SH-SY5Y (cell line): ENCODE measurements around the gene DPYD.

Source experiments
- GATA2 ChIP-seq: IDR thresholded peaks from 2 replicates; pipeline ENCODE4 v1.6.1; 2011; ENCODE audit warnings: mild to moderate bottlenecking, low read depth, low read length
- GATA3 ChIP-seq: IDR thresholded peaks from 2 replicates; pipeline ENCODE4 v1.6.1; 2011; ENCODE audit warnings: low read depth, mild to moderate bottlenecking, low read length, moderate library complexity

DPYD gene

DNA sequence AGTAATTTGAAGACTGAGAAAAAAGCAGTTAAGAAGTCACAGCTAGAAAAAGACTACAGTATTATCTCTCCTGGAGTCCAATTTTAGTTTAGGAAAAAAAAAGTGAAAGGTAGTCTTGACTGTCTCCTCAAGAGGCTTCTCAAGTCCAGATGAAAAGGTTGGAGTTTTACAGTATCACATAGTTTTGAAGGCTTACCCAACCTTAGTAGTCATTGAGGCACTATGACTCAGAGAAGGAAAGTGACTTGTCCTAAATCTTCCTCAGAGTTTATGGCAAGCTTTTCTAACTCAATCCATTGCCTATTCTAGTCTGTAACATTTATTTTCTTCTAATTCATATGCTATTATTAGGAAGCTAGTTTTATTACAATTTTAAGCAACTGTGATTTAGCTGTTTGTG is 174.9 kb downstream of the DPYD start:
- TF ChIP-seq GATA3 (no peak), GATA2 (no peak)

DNA sequence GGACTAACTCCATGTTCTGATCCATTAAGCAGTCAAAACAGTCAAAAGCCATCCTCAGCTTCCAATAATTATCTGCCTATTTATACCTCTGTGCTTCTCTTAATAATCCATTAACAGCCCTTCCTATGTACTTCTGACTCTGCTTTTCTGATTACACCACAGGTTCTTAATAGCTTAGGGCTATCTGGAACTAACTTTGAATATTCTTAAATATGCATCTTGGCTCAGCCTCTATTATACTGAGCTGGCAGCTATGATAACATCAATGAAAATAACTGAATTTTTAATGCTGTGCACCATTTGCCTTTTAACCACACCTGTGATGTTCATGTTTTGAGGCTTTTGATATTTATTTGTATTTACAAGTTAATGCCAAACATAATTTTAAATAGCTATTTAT is 175.9 kb downstream of the DPYD start:
- TF ChIP-seq GATA3, result no peak
- no peak for TF ChIP-seq GATA2

DNA sequence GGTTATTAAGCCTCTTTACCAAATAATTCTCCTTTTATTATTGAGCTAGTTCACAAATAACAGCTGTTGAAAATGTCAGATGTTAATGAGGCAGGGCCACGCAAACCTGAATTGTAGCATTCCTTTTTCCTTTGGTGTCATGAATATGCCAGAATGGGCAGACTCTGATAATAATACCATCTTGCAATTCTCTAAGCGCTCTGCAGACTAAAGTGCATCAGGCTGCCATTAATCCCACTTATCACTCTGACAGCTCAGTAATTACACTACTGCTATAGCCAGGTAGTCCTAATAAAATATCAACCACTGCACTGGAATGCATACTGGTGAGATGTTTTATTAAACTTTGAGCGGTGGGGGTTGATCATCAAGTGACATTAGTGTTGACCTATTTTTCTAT is 177.7 kb downstream of the DPYD start:
- TF ChIP-seq GATA3 (no peak), GATA2 (no peak)

DNA sequence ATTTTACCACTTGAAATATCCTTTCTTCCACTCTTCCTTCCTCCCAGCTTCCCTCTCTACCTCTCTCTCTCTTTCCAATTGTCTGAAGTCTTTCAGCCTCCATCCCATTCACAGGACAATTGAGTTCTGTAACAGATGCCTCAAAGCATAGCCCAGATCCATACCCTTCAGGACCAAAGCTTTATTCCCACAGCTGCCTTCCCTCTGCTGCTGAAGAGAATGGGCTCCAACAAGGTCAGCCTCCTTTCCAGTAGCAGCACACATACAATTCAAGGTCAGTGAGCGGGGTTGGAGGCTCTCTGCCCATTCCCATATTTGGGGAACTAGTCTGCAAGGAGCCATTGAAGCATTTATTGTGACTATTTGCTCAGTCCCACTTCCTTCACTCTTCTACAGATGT is 179.9 kb downstream of the DPYD start:
- no peak for TF ChIP-seq GATA3
- no peak for TF ChIP-seq GATA2

DNA sequence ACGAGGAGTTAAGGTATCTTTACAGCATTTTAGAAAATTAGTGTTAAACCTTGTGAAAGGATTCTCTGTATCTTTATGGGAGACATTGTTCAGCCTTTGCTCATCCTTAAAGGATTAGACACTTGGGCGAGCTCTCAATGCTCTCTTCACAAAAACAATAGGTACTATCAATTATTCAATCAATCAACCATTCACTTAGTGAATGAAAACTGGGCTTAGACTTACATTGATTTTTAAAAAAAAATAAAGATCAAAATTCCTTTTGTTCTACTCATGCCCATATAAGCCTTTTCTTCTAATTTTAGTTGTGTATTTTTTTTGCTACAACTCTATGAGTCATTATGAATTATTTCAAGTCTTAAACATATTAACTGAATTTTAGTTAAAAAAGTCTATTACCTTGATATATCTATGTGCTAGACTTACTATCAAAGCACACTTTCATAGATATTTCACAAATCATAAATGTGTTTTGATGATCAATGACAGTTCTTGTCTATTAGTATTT is 181.2 kb downstream of the DPYD start:
- TF ChIP-seq GATA2 (no peak), GATA3 (no peak)

DNA sequence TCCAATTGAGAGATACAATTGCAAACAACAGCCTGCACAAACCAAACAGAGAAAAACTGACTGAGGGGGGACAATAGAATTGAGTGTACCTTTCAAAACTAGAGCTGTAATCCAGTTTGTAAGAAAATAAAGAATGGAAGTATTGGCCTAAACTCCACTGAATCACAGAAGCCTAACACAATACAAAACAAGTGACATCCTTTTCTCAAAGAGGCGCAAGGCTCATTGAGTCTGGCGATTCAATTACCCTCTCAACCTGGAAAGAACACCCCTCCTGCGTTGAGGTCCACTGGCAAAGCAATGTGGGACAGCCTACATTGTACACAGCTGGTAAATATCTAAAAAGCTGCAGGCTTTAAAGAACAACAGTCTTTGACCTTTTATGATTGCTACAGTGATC is 182.6 kb downstream of the DPYD start:
- TF ChIP-seq GATA2 (no peak), GATA3 (no peak)

DNA sequence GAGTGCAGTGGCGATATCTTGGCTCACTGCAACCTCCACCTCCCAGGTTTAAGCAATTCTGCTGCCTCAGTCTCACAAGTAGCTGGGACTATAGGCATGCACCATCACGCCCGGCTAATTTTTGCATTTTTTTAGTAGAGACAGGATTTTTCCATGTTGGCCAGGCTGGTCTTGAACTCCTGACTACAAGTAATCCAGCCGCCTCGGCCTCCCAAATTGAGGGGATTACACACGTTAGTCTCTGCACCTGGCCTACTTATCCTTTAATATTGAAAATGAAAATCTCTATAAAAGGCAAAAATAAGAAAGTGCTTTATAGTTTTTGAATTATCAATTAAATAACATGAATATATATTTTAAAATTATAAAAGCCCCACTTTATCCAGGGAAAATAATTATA is 190.6 kb downstream of the DPYD start:
- TF ChIP-seq GATA2 (no peak), GATA3 (no peak)

DNA sequence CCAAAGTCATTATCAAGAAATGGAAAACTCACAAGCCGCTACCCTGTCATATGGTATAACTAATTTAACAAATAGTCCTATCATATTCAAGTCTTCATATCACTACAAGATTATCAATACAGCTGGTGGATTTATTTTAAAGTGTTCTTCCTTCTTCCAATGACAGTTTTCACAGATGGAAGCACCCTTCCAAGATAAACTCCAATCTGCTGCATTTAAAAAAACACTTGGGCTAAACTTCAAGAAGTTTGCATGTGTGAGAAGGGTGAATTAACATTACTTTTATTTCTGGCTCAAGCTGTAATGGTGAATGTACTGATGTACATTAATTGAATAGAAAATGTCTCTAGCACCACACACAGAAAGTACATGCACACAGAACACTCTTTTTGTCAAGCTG is 192.4 kb downstream of the DPYD start:
- no peak for TF ChIP-seq GATA2

DNA sequence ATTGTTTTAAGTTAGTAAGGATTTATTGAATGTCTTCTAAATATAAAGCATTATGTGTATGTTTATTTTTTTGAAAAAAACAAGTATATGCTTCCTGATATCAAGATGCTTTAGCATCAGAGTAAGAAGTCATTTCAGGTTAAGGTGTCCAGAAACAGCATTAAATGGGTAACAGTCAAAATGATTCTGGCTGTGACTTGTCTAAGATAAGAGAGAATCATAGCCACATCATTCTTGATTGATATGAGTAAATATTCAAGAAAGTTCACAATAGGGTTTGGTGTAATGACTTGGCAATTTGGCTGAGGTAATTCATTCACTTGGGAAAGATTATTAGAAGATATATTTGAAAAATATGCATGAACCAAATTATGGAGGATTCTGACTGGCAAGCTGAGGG is 193.8 kb downstream of the DPYD start:
- TF ChIP-seq GATA3 (no peak), GATA2 (no peak)

DNA sequence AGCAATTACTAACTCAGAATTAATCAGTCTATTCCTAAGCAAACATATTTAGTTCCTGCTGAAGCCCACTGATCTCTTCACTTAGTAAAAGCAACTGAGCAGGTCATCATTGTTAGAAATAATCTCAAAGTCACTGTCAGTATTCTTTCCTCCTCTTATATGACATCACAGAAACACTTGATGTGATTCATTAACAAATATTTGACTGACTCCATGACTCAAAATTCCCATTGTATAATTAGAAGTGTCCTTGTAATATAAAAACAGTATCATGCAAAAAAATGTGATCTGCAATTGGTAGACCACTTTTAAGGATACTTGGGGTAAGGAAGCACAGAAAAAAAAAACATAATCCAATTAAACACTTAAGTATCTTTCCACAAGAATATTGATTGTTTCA is 194.4 kb downstream of the DPYD start:
- no peak for TF ChIP-seq GATA3
- TF ChIP-seq GATA2, result no peak

DNA sequence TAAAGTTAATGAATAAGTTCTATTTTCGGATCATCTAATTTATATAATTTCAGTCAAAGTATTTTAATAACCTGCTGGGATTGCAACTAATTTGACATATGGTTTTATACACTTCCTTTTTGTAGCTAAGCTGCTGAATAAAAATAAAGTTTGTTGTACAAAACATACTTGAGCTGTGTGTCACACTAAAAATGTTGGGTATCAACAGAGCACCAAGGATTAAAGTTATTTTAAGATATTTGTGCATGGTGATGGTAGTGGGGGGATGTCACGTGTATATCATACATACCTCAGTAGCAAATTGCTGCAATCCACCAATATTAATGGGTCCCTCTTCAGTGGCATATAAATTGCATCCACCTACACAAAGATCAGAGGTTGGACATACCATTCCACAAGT is 199.6 kb downstream of the DPYD start:
- TF ChIP-seq GATA3 (no peak), GATA2 (no peak)

DNA sequence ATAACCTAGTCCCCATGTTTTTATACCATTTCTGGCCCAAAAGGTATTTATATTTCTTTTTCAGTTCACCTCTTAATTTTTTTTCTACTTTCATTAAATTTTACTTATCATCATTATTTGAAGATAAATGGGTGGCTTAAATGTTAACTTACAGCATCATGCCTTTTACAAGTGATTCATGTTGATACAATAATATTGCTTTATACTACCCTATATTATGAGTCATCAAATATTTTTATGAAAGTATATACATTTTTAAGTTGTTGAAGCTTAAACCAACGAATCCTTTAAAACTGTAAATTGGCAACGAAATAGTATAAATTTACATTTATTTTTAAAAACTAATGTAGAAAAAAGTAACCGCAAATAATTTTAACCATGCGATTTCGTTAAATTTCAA is 207.9 kb downstream of the DPYD start:
- no peak for TF ChIP-seq GATA2

DNA sequence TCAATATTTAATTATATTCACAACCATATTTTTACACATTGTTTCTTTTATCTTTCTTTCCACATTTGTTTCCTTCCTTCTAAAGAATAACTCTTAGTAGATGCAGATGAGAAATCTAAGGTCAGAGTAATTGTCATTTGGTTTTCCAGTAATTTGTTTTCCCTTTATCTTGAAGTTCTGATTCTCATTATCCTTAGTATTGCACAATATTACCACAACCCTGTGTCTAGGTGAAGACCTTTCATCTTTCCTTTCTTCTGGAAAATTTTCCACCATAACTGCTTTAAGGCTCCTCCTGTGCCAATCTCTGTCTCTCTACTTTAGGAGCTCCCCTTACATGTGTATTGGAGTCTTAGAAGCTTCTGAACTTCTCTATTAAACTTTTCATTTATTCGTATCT is 209.0 kb downstream of the DPYD start:
- TF ChIP-seq GATA3, result no peak
- no peak for TF ChIP-seq GATA2

DNA sequence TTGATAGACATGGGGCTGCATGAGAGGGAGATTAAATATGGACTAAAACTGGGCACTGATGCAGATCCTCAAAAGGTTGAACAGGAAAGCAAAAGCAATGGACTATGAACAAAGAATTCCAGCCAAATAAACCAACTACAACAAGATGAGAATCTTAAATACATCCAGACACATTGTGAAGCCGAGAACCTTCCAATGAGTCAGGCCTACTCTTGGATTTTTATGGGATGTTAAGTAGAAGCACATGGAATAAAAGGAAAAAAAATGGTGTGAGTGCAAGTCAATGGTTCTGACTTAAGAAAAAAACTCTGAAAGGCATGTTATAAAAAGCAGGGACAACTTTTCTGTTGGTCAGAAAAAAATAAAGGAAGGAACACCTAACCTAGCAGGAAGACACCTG is 227.2 kb downstream of the DPYD start:
- no peak for TF ChIP-seq GATA2
- TF ChIP-seq GATA3, result no peak

DNA sequence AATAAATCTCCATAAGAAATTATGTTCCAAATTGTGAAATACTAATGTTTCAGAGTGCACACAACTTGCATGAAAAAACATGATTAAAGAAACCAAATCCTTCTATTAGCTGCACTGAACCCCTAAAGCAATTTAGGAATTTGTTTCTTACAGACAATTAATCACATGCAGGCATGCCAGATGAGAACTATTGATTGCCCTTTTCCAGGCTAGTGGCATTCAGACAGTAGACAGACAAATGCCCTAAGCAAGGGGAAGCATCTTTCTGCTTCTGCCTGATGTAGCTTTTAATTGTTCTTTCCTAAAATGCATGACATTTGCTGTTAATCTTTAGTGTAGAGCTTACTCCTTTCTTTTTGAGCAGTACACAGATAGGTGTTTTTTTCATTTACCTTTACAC is 229.5 kb downstream of the DPYD start:
- TF ChIP-seq GATA3 (peak; percentile 77), GATA2 (peak; percentile 80)

DNA sequence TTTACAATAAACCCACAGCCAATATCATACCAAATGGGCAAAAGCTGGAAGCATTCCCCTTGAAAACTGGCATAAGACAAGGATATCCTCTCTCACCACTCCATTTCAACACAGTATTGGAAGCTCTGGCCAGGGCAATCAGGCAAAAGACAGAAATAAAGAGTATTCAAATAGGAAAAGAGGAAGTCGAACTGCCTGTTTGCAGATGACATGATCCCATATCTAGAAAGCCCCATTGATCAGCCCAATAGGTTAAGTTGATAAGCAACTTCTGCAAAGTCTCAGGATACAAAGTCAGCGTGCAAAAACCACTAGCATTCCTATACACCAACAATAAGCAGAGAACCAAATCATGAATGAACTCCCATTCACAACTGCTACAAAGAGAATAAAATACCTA is 235.5 kb downstream of the DPYD start:
- TF ChIP-seq GATA2, result no peak
- TF ChIP-seq GATA3, result no peak

DNA sequence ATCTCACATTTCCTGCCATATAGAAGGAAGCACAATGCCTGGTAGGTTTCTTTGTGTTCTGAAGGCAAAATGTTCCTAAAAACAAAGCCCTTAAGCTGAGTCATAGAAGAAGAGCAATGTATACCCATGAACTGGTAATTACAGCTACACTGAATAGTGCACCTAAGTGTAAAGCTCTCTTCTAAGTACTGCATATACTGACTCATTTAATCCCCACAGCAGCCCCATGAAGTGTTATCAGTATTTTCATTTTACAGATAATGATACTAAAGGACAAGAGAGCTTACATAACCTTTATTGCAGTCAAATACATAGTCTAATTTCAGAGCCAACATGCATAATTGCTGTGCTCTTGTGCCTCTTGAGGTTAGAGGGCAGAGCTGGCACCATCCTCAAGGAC is 239.9 kb downstream of the DPYD start:
- no peak for TF ChIP-seq GATA3
- TF ChIP-seq GATA2, result no peak

DNA sequence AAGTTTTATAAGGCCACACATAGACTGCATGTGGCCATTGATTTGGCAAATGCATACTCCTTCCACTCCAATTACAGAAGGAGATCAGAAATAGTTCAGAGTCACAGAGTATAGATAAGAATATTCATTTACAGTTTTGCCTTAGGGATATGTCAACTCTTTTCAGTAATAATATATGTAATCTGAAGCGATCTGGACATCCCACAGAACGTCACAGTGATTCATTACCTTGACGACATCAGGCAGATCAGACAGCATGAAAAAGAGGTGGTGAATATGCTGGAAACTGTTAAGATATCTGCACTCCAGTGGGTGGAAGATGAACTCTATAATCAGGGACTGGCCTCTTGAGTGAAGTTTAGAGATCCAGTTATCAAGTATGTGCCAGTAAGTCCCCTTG is 240.4 kb downstream of the DPYD start:
- peak; percentile 96 for TF ChIP-seq GATA2
- peak; percentile 98 for TF ChIP-seq GATA3
